CD4-positive, alpha-beta T cell treated with Interleukin-17A for 1 hour (primary cell): ENCODE data around the gene SCD.

Source experiments
- DNase-seq: peaks from one replicate; pipeline ENCODE4 v3.0.0-alpha.2; 2020

Gene SCD

GRCh38 chr10:100401631-100402328 lies 54.7 kb downstream of the SCD start:
- no peak for DNase-seq

DNA sequence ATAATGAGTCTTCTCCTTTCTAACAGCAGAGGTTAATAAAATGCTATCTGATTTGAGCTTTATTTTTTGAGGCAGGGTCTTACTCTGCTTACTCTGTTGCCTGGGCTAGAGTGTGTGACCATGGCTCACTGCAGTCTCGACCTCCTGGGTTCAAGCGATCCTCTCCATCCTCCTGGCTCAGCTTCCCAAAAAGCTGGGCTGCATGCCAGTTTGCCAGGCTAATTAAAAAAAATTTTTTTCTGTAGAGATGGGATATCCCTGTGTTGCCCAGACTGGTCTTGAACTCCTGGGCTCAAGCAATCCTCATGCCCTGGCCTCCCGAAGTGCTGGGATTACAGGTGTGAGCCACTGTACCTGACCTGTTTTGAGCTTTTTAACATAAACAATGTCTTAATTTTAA lies 56.7 kb downstream of the SCD start:
- DNase-seq, result no peak

DNA sequence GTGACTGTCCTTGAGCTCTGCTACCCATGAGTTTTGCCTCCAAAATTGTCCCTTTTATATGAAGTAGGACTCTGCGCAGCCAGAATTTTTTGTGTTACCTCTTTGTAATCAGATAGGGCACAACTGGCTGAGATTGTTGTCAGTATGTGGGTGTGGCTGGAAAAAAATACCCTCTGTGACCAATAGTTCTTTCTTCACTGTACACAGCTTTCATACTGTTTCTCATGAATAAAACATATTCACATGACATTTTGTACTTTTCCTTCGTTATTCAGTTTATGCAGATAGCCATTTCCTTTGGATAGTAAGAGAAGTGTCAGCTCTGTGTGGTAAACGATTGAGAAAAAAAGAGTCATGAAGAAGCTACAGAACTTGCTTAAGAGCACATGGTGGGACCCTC lies 66.1 kb downstream of the SCD start:
- no peak for DNase-seq
